NB4 (cell line): Measurements from ENCODE around the gene MFN2.

Source experiments
- MYC ChIP-seq: IDR thresholded peaks from 2 replicates; pipeline ENCODE4 v1.6.1; 2011; ENCODE audit warnings: low read depth, low read length
- POLR2A ChIP-seq: IDR thresholded peaks from 2 replicates; pipeline ENCODE4 v1.6.1; 2011; ENCODE audit warnings: mild to moderate bottlenecking; ENCODE audit not compliant: insufficient read length; ENCODE audit errors: extremely low read depth
- TF ChIP-seq, protein P1 (sequence below): IDR thresholded peaks from 2 replicates; pipeline ENCODE4 v1.6.1; 2011; ENCODE audit warnings: low read depth, low read length
- TF ChIP-seq, protein P2 (sequence below): IDR thresholded peaks from one replicate; pipeline ENCODE4 v1.5.1; 2012; ENCODE audit warnings: low read depth, low read length

DNA sequence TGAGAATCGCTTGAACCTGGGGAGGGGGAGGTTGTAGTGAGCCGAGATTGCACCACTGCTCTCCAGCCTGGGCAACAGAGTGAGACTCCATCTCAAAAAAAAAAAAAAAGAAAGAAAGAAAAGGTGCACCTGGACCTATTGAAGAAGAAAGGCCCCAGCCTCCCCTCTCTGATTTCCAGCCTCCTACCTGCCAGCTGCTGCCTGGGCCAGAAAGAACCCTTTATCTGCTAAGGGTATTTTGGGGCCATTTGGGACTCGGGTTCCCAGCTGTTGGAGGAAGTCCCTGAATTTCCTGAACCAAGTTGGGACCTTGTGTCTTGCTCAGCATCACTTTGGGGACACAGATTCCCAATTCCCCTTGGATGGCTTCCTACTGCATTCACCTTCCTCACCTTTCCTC lies 79.0 kb downstream of the MFN2 start:
- TF ChIP-seq, protein P1, sequence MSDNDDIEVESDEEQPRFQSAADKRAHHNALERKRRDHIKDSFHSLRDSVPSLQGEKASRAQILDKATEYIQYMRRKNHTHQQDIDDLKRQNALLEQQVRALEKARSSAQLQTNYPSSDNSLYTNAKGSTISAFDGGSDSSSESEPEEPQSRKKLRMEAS = no peak
- TF ChIP-seq, protein P2, sequence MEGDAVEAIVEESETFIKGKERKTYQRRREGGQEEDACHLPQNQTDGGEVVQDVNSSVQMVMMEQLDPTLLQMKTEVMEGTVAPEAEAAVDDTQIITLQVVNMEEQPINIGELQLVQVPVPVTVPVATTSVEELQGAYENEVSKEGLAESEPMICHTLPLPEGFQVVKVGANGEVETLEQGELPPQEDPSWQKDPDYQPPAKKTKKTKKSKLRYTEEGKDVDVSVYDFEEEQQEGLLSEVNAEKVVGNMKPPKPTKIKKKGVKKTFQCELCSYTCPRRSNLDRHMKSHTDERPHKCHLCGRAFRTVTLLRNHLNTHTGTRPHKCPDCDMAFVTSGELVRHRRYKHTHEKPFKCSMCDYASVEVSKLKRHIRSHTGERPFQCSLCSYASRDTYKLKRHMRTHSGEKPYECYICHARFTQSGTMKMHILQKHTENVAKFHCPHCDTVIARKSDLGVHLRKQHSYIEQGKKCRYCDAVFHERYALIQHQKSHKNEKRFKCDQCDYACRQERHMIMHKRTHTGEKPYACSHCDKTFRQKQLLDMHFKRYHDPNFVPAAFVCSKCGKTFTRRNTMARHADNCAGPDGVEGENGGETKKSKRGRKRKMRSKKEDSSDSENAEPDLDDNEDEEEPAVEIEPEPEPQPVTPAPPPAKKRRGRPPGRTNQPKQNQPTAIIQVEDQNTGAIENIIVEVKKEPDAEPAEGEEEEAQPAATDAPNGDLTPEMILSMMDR = no peak
- TF ChIP-seq POLR2A (no peak), MYC (no peak)
